OCI-LY7 (cell line): ENCODE data around the gene SCRT2.

Experiments
- EZH2phosphoT487 ChIP-seq: fragments of 200-600 bp; sonication (generic); IDR thresholded peaks from 2 replicates; pipeline ENCODE4 v1.6.1; 2018; ENCODE audit warnings: low read depth, borderline replicate concordance, mild to moderate bottlenecking, mixed run types, antibody characterized with exemption, low read length, moderate library complexity, mixed read lengths
- TF ChIP-seq, protein P1 (sequence below): fragments of 200-600 bp; sonication (generic); conservative IDR thresholded peaks from 2 replicates; pipeline ENCODE4 v1.5.1; 2014; ENCODE audit warnings: mild to moderate bottlenecking, antibody characterized with exemption, low read length, moderate library complexity, mixed read lengths

DNA sequence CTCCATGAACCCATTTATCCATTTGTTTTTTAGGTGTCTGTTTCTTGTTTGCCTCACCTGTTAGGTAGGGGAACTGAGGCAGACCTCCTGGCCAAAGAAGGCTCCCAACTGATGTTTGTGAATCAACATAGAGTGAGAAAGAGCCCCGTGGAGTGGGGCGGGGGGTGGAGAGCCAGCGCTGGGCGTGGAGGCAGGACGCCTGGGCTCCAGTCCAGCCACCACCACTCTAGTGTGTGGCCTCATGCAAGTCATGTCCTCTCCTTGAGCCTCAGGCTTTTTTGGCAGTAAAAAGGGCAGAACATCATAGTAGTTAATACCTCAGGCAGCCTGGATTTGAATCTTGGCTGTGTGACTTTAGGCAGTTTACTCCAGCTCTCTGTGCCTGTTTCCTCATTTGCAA is 42.2 kb upstream of the SCRT2 start:
- TF ChIP-seq, protein P1, sequence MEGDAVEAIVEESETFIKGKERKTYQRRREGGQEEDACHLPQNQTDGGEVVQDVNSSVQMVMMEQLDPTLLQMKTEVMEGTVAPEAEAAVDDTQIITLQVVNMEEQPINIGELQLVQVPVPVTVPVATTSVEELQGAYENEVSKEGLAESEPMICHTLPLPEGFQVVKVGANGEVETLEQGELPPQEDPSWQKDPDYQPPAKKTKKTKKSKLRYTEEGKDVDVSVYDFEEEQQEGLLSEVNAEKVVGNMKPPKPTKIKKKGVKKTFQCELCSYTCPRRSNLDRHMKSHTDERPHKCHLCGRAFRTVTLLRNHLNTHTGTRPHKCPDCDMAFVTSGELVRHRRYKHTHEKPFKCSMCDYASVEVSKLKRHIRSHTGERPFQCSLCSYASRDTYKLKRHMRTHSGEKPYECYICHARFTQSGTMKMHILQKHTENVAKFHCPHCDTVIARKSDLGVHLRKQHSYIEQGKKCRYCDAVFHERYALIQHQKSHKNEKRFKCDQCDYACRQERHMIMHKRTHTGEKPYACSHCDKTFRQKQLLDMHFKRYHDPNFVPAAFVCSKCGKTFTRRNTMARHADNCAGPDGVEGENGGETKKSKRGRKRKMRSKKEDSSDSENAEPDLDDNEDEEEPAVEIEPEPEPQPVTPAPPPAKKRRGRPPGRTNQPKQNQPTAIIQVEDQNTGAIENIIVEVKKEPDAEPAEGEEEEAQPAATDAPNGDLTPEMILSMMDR: no peak
- TF ChIP-seq EZH2phosphoT487: no peak
